GM12864 (cell line): ENCODE data around the gene UCP3.

ENCODE experiments used
- DNase-seq: peaks from one replicate; pipeline ENCODE4 v3.0.0-alpha.2; 2011; ENCODE audit warnings: low read depth
- H3K4me3 ChIP-seq: 2 replicates; pipeline ENCODE4 v1.5.1; 2011; ENCODE audit warnings: mild to moderate bottlenecking, low read depth, low read length, control low read depth
- TF ChIP-seq, protein P1 (sequence below): IDR thresholded peaks from 2 replicates; pipeline ENCODE4 v1.5.1; 2011; ENCODE audit warnings: low read depth, mild to moderate bottlenecking, moderate library complexity, low read length, control low read depth, inconsistent platforms; ENCODE audit errors: missing control alignments

The UCP3 gene

DNA sequence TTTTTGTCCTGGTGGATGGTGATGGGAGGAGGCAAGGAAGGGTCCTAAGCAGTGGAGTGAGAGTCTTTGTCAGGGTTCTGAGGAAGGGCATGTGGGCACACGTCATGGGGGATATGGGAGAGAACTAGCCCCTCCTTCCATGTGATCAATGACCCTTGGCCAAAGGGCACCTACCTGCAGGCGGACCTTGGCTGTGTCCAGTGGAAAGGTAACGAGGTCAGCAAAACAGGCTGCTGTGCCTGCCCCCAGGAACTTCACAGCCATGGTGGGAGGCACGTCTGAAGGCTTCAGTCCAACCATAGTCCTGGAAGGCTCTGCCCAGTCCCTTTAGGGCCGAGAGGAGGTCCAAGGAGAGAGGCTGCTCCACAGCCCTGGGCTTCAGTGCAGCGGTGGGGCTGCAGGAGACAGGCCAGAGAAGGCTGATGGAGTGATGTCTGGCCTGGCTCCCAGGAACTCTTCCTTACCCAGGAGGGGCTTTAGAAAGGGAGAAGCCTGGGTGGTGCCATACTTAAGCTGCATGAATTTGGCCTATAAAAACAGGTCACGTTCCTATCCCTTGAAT lies 2.1 kb downstream of the UCP3 start:
- TF ChIP-seq, protein P1, sequence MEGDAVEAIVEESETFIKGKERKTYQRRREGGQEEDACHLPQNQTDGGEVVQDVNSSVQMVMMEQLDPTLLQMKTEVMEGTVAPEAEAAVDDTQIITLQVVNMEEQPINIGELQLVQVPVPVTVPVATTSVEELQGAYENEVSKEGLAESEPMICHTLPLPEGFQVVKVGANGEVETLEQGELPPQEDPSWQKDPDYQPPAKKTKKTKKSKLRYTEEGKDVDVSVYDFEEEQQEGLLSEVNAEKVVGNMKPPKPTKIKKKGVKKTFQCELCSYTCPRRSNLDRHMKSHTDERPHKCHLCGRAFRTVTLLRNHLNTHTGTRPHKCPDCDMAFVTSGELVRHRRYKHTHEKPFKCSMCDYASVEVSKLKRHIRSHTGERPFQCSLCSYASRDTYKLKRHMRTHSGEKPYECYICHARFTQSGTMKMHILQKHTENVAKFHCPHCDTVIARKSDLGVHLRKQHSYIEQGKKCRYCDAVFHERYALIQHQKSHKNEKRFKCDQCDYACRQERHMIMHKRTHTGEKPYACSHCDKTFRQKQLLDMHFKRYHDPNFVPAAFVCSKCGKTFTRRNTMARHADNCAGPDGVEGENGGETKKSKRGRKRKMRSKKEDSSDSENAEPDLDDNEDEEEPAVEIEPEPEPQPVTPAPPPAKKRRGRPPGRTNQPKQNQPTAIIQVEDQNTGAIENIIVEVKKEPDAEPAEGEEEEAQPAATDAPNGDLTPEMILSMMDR, result no peak

DNA sequence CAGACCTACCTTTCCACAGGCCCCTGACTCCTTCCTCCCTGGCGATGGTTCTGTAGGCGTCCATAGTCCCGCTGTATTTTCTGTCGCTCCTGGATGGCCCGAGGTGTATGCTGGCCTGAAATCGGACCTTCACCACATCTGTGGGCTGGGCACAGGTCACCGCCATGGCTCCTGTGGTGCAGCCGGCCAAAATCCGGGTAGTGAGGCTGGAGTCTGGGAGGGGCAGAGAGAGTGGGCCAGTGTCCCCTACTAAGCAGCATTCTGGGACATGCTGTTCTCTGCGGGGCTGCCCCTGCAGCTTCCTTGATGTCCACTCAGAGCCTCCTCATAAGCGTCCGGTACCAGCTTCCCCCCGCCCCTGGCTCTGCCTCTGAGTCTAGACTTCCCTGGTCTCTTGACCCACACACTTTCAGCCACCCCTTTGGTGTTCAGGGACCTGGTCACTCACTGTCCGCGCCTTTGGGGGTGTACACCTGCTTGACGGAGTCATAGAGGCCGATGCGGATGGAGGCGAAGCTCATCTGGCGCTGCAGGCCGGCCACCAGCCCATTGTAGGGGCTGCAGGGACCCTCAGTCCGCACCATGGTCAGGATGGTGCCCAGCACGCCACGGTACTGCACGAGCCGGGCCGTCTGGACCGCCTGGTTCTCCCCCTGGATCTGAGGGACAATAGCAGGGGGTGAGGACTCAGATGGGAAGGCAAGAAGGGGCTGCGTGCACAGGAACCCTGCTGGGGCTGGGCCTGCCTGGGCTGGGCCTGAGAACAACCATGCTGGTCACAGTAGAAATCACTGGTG lies 3.0 kb downstream of the UCP3 start:
- TF ChIP-seq, protein P1, result no peak
- DNase-seq, result no peak

More for the DNA sequence above, 2.1 kb downstream of the UCP3 start:
- H3K4me3 ChIP-seq, result no peak overlapping the region
- no peak for DNase-seq

DNA sequence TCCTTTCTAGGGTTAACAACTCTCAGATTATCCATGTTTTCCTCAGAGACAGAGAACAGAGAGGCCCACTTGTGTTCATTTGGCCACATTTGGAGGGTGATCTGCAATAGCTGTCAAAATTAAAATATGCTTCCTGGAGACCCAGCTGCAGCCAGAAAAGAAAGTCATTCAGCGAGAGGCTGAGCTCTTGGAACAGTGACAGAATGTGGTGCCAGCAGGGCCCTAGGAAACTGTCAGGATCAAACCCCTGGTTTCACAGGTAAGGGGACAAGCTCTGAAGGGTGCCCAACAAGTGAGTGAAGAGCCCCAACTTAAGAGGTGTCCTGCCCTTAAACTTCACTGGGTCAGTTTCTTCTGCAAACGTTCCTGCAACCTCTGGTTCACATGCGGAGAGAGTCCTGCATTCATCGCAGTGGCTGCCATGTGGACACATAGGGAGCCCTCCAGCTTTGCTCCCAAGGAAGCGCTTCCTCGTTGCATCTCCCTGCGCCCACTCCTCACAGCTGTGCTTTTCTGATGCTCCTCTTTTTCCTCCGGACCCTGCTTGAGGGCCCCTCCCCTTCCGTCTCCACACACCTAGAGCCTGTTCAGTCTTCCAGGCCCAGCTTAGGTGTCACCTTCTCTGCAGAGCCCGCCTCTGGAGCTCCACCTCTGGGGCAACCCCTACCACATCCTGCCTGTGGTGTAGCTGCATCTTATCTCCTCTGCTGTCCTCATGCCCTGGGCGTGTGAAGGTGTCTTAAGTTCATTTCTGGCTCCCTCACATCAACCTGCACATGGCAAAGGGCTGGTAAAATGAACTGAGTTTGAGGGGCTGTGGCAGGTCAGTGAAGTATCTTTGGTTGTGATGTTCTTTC lies 3.9 kb downstream of the UCP3 start:
- H3K4me3 ChIP-seq, result no peak overlapping the region

More for the DNA sequence above, 3.0 kb downstream of the UCP3 start:
- no peak overlapping the region for H3K4me3 ChIP-seq

DNA sequence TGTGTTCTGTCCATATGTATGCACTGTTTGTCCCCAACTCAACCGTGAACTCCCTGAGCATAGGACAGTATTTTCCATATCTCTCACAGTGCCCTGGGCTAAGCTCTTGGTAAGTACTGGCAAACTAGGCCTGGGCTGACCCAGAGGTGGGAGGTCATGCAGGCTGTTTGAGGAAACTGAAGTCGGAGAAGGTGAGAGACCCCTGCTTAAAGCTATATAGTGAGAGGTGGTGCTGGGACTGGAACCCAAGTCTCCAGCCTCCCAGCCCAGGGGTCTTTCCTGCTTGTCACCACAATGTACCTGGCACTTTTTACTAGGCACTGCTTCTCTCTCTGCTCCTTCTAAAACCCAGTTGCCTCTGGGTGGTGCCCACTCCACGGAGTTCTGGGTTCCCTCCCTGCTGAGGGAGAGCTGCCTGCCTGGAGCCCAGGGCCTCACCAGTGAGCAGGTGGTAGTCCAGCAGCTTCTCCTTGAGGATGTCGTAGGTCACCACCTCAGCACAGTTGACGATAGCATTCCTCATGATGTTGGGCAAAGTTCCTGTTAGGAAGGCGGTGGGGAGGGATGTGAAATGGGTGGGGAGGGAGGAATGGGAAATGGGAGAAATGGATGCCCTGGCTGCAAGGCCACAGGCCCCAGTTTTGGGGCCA lies 4.7 kb downstream of the UCP3 start:
- no peak for DNase-seq
- no peak overlapping the region for H3K4me3 ChIP-seq
- TF ChIP-seq, protein P1, result no peak

More for the DNA sequence above, 3.9 kb downstream of the UCP3 start:
- DNase-seq, result no peak
- TF ChIP-seq, protein P1, result no peak

DNA sequence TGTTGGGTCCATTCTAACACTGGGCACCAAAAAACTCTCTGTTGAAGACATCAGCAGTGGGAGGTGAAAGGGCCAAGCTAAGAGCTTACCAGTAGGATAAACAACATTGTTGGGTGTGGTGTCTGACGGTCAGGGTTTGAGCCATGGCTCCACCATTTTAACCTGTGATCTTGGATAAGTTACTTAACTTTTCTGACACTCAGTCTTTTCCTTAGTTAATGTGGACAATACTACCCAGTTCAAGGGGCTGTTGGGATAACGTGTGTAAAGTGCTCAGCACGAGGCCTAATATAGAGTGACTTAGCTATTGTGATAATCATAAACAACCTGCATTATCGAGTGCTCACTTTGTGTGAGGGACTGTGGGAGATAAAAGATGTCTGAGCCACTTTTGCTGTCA lies 6.1 kb downstream of the UCP3 start:
- DNase-seq, result no peak
- TF ChIP-seq, protein P1, result no peak
- H3K4me3 ChIP-seq, result no peak overlapping the region

DNA sequence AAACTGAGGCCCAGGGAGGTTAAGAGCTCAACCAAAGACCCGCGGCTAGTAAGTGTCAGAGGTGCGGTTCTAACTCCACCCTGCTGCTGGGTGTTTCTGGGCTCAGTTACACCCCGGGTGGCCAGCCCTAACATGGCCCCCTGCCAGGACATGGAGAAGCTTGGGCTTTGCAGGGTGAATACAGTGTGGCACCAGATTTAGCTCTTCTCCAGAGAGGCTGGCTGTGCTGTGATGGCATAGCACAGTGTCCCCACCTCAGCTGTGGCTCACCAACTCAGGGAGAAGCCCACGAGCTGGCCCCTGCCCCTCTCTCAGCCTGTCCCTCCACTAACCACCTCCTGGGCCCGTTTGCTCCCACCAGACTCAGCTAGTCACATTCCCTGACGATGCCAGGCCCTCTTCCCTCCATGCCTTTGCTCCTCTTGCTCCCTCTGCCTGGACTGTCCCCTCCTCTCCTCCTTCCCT lies 7.0 kb downstream of the UCP3 start:
- TF ChIP-seq, protein P1, result no peak
- DNase-seq, result no peak
- H3K4me3 ChIP-seq, result no peak overlapping the region
